Fibroblast of skin of back (primary cell): ENCODE data around the gene KIF4A.
"Not testable (repeated sequence)": the region's sequence is repeated elsewhere in the genome, so short reads cannot be mapped to it uniquely, and the experiment has no call there.

Experiments
- DNase-seq: peaks from one replicate; pipeline ENCODE4 v3.0.0-alpha.2; 2013

The KIF4A gene

GRCh38 chrX:70281951-70282350 lies 8.0 kb upstream of the KIF4A start, which contains the start of gene RAB41:
Gene RAB41, plus strand, starts transcription at chrX:70282172. Its CDS starts 46 bp downstream, at chrX:70282218.
- DNase-seq, result no peak

- DNase-seq, result peak; percentile 1
Observed at GRCh38 chrX:70289168-70289792, 624 bp upstream of the KIF4A start.

GRCh38 chrX:70292788-70293187 lies 2.9 kb downstream of the KIF4A start:
- no peak for DNase-seq

GRCh38 chrX:70293621-70294020 lies 3.7 kb downstream of the KIF4A start:
- DNase-seq, result no peak

- peak; percentile 1 for DNase-seq
Observed at GRCh38 chrX:70301716-70302115, 11.8 kb downstream of the KIF4A start.

- peak; percentile 27 for DNase-seq
Observed at GRCh38 chrX:70313503-70313902, 23.6 kb downstream of the KIF4A start.

- no peak for DNase-seq
Observed at GRCh38 chrX:70322784-70323183, 32.9 kb downstream of the KIF4A start.

- DNase-seq, result not testable (repeated sequence)
Observed at GRCh38 chrX:70323628-70324027, 33.7 kb downstream of the KIF4A start.

GRCh38 chrX:70324326-70324725 lies 34.4 kb downstream of the KIF4A start:
- DNase-seq, result no peak

- no peak for DNase-seq
Observed at GRCh38 chrX:70331161-70331560, 41.3 kb downstream of the KIF4A start.

GRCh38 chrX:70332600-70332999 lies 42.7 kb downstream of the KIF4A start:
- DNase-seq, result no peak

- no peak for DNase-seq
Observed at GRCh38 chrX:70336767-70337166, 46.9 kb downstream of the KIF4A start.

GRCh38 chrX:70338290-70338689 lies 48.4 kb downstream of the KIF4A start:
- no peak for DNase-seq

GRCh38 chrX:70343435-70343834 lies 53.5 kb downstream of the KIF4A start:
- DNase-seq, result no peak

- no peak for DNase-seq
Observed at GRCh38 chrX:70346418-70347070, 56.6 kb downstream of the KIF4A start.

GRCh38 chrX:70348825-70349224 lies 58.9 kb downstream of the KIF4A start:
- DNase-seq, result not testable (repeated sequence)

- DNase-seq, result not testable (repeated sequence)
Observed at GRCh38 chrX:70349367-70350125, 59.6 kb downstream of the KIF4A start.

GRCh38 chrX:70352496-70352895 lies 62.6 kb downstream of the KIF4A start:
- no peak for DNase-seq

- no peak for DNase-seq
Observed at GRCh38 chrX:70353514-70353913, 63.6 kb downstream of the KIF4A start.

GRCh38 chrX:70354716-70355115 lies 64.8 kb downstream of the KIF4A start:
- no peak for DNase-seq

- DNase-seq, result no peak
Observed at GRCh38 chrX:70359458-70359857, 69.6 kb downstream of the KIF4A start.

- no peak for DNase-seq
Observed at GRCh38 chrX:70360366-70360765, 70.5 kb downstream of the KIF4A start.

- DNase-seq, result not testable (repeated sequence)
Observed at GRCh38 chrX:70368731-70369130, 78.8 kb downstream of the KIF4A start.

- DNase-seq, result no peak
Observed at GRCh38 chrX:70386235-70386634, 96.3 kb downstream of the KIF4A start.
